SK-N-SH (cell line): ENCODE results near the gene ATP4A.
"Not testable (repeated sequence)": the region's sequence is repeated elsewhere in the genome, so short reads cannot be mapped to it uniquely, and the experiment has no call there.

Experiments used
- CTCF ChIP-seq: fragments of 200-600 bp; sonication (generic); IDR thresholded peaks from 2 replicates; pipeline ENCODE4 v1.6.1; 2017; ENCODE audit warnings: antibody characterized with exemption, mild to moderate bottlenecking, moderate library complexity
- EP300 ChIP-seq, 2 experiments: IDR thresholded peaks; 2 replicates each; pipeline versions ENCODE4 v1.4.0 to v1.6.1; 2012; ENCODE audit warnings: borderline replicate concordance in 1 of 2, low read depth in 1 of 2, low read length in 1 of 2
- MAX ChIP-seq: IDR thresholded peaks from 2 replicates; pipeline ENCODE4 v1.4.0; 2012; ENCODE audit warnings: low read depth

DNA sequence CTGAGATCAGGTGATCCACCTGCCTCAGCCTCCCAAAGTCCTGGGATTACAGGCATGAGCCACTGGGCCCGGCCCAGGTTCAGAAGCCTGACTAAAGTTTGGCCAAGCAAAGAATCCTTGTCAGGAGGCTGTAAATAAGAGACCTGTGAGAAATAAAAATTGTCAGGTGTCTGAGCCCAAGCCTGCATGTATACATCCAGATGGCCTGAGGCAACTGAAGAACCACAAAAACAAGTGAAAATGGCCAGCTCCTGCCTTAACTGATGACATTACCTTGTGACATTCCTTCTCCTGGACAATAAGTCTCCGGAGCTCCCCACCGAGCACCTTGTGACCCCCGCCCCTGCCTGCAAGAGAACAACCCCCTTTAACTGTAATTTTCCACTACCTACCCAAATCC lies 41.0 kb upstream of the ATP4A start:
- not testable (repeated sequence) for TF ChIP-seq CTCF; EP300 (IDR thresholded peaks at IDR 0.05; ENCODE audit: borderline replicate concordance in 1 of 2, low read depth in 1 of 2, low read length in 1 of 2); MAX
